Activated gamma-delta T cell treated with Interleukin-2 at 50 U/mL for 16 hours (primary cell): ENCODE measurements around the gene RBM44.
"Not testable (repeated sequence)": the region's sequence is repeated elsewhere in the genome, so short reads cannot be mapped to it uniquely, and the experiment has no call there.

Experiments
- DNase-seq: peaks from one replicate; pipeline ENCODE4 v3.0.0-alpha.2; 2020

RBM44 gene

GRCh38 chr2:237779521-237779920 lies 19.1 kb upstream of the RBM44 start:
- no peak for DNase-seq

GRCh38 chr2:237782181-237782580 lies 16.4 kb upstream of the RBM44 start:
- no peak for DNase-seq

- not testable (repeated sequence) for DNase-seq
Measured at GRCh38 chr2:237783678-237784077, 14.9 kb upstream of the RBM44 start.

- no peak for DNase-seq
Measured at GRCh38 chr2:237786936-237787335, 11.6 kb upstream of the RBM44 start.

- DNase-seq: no peak
Measured at GRCh38 chr2:237790353-237790752, 8.2 kb upstream of the RBM44 start.

GRCh38 chr2:237791977-237792727 lies 6.4 kb upstream of the RBM44 start:
- no peak for DNase-seq

GRCh38 chr2:237797253-237797652 lies 1.3 kb upstream of the RBM44 start:
- DNase-seq: no peak

- DNase-seq: no peak
Measured at GRCh38 chr2:237799060-237799428, 465 bp downstream of the RBM44 start.

GRCh38 chr2:237801466-237801865 lies 2.9 kb downstream of the RBM44 start:
- no peak for DNase-seq

GRCh38 chr2:237806334-237806733 lies 7.8 kb downstream of the RBM44 start:
- no peak for DNase-seq

- no peak for DNase-seq
Measured at GRCh38 chr2:237815637-237816036, 17.1 kb downstream of the RBM44 start.

GRCh38 chr2:237816531-237816930 lies 18.0 kb downstream of the RBM44 start:
- DNase-seq: no peak

GRCh38 chr2:237818066-237818473 lies 19.5 kb downstream of the RBM44 start:
- DNase-seq: no peak

GRCh38 chr2:237819231-237819630 lies 20.7 kb downstream of the RBM44 start:
- no peak for DNase-seq

- DNase-seq: no peak
Measured at GRCh38 chr2:237820421-237820820, 21.8 kb downstream of the RBM44 start.

GRCh38 chr2:237823544-237823943 lies 25.0 kb downstream of the RBM44 start:
- DNase-seq: no peak

- DNase-seq: no peak
Measured at GRCh38 chr2:237824085-237824484, 25.5 kb downstream of the RBM44 start.

GRCh38 chr2:237827421-237827987 lies 28.9 kb downstream of the RBM44 start:
- DNase-seq: no peak

- DNase-seq: no peak
Measured at GRCh38 chr2:237830522-237830921, 31.9 kb downstream of the RBM44 start.

- no peak for DNase-seq
Measured at GRCh38 chr2:237833546-237833945, 35.0 kb downstream of the RBM44 start.

GRCh38 chr2:237835372-237835771 lies 36.8 kb downstream of the RBM44 start:
- no peak for DNase-seq

GRCh38 chr2:237841051-237841450 lies 42.5 kb downstream of the RBM44 start:
- no peak for DNase-seq

GRCh38 chr2:237848940-237849339 lies 50.4 kb downstream of the RBM44 start:
- not testable (repeated sequence) for DNase-seq

- no peak for DNase-seq
Measured at GRCh38 chr2:237854295-237854694, 55.7 kb downstream of the RBM44 start.

- DNase-seq: no peak
Measured at GRCh38 chr2:237857791-237858190, 59.2 kb downstream of the RBM44 start.
